ENCODE data around the gene CCNI.

DNA sequence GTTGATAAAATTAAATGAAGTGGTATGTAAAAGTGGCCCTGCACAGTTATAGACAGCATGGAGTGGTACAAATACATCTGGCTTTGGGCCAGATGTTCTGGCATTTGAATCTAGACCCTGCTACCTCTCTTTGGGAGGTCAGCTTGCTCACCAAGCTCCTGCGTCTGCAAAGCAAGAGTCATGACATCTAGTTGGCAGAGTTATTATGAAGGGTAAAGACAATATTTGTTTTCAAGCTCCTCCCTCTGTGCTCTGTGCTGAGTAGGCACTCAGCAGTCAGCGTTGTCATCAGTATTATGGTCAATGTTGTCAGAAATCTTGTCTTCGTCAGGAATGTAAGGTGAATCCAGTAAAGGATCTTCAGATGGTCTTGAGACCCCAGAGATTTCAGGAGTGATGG, 55.8 kb downstream of the CCNI start:
- TF ChIP-seq CTCF (IDR thresholded peaks at IDR 0.05) (no peak), POLR2A (IDR thresholded peaks at IDR 0.05) (no peak)
